HG02763 (cell line): Measurements from ENCODE around the gene FXYD3.
"Not testable (repeated sequence)": the region's sequence is repeated elsewhere in the genome, so short reads cannot be mapped to it uniquely, and the experiment has no call there.

Experiments
- ATAC-seq: cut with Tn5 transposase; IDR thresholded peaks from one replicate; pipeline ENCODE4 v1.9.1; 2021; ENCODE audit warnings: mild to moderate bottlenecking, moderate library complexity; ENCODE audit not compliant: unreplicated experiment

FXYD3 gene

DNA sequence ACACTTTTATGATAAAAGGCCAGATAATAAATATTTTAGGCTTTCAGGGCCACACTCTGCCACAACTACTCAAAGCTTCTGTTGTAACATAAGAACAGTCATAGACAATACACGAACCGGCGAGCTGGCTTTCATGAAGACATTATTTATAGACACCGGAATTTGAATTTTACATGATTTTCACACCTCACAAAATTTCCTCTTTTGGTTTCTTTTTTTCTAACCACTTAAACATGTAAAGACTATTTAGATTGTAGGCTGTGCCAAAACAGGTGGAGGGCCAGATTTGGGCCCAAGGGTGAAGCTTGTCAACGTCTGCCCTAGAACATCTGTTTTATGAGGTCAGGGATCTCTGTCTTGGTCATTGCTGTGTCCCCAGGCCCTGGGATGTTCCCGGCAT is 29.7 kb upstream of the FXYD3 start:
- no peak for ATAC-seq

DNA sequence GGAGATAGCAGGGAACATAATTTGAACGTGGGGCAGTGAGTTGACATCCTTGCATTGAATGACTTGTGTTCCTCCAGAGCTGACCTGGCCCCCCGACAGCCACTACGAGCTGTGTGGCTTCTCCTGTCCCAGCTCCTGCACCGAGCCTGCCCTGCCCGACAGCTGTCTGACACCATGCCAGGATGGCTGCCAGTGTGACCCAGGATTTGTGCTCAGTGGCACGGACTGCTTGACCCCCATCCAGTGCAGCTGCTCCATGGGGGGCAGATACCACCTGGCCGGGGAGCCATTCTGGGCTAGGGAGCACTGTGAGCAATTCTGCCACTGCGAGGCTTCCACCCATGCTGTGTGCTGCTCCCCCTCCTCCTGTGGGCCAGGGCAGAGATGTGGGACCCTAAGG is 29.2 kb upstream of the FXYD3 start:
- ATAC-seq, result no peak

DNA sequence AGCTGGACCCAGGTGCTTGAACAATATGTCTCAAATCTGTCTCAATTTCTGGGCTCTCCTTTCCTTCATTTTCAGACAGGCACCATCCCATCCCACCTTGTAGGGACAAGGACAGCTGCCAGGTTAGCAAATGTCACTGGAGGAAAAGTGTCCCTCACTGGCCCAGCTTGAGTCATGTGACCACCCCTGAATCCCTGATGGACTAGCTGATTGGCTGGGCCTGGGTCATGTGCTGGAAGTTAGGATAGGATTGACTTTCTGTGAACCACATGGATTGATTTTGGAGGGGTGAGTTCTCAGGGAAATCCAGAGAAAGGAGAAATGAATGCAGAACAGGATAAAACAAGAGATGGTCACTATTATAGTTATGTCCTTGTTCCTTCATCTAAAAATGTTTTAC is 28.2 kb upstream of the FXYD3 start:
- no peak for ATAC-seq

DNA sequence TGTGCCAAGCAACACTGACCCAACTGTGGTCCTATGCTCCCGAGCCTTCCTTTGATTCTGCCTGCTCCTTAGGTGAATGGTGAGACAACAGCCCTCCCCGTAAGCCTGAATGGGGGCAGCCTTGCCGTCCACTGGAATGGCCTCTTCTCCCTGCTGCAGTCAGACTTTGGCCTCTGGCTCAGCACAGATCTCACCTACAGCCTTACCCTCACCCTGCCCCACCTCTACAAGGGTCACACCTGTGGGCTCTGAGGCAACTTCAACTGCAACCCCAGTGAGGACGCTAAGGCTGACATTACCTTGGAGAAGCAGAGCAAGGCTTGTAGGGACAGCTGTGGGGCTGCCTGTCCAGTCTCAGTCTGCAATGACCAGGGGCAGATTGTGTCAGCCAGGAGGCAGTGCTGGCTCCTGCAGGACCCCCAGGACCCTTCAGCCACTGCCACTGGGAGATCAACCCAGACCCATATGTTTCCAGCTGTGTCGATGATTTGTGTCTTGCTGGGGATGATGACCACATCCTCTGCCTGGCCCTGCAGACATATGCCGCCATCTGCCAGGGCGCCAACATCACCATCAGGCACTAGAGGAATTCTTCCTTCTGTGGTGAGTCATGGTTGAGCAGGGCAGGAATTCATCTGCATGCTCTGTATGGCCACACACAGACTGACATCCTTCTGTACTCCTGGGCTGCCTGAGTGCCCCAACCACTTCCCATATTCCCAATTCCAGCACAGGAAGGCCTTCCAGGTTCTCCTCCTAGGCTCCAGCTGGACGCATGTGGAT is 27.3 kb upstream of the FXYD3 start:
- ATAC-seq, result no peak

DNA sequence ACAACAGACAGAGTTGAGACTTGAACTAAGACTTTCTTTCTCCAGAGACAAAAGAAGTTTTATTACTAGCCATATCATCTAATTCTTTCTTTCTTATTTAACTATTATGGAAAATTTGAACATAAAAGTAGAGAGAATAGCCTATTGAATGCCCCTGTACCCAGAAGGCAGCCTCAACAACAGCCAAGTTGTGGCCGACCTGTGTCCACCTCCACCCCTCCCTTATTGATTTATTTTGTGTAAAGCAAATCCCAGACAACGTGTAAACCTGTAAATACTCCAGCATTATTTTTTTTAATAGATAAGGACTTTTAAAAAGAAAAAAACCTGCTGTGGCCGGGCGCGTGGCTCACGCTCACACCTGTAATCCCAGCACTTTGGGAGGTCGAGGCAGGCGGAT is 26.1 kb upstream of the FXYD3 start:
- no peak for ATAC-seq

DNA sequence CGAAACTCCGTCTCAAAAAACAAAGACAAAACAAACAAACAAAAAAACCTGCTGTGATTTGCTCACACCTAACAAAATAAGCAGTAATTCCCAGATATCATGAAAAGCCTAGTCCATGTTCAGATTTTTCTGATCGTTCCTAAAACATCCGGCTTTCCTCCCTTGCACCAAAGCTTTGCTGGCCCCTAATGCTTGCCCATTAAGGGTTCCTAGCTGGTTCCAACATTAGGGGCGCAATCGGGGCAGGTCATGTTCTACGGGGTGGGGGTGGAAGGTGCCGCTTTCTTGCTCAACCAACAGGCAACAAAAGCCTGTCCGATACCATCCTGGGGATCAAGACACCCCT is 25.5 kb upstream of the FXYD3 start:
- no peak for ATAC-seq

DNA sequence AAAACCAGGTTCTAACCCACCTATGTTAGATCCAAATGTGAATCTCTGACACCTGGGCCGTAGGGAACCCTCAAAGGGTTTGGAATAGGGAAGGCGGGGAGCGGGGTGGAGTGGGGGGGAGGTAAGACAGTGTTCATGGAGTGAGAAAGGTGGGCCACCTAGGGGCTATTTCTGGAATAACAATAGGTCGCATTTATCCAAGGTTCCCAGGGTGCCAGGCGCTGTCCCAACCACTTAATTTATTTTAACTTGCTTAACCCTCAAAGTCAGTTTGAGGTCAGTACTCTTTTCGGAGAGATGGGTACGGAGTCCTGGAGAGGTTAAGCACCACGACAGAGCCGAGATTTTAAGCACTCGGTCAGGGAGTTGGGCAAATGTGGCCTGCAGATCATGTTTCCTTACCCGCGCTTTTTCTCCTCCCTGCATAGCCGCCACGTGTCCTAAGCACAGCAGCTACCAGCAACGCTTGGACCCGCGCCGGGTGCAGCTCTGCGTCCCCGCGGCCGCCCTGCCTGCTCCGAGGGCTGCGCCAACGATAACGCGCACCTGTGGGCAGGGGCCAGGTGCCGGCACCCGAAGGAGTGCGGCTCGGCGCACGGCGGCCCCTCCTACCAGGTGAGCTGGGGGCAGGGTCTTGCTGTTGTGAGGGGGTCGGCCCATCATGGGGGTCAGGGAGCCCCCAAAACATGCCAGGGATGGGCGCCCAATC is 25.0 kb upstream of the FXYD3 start:
- ATAC-seq, result no peak

DNA sequence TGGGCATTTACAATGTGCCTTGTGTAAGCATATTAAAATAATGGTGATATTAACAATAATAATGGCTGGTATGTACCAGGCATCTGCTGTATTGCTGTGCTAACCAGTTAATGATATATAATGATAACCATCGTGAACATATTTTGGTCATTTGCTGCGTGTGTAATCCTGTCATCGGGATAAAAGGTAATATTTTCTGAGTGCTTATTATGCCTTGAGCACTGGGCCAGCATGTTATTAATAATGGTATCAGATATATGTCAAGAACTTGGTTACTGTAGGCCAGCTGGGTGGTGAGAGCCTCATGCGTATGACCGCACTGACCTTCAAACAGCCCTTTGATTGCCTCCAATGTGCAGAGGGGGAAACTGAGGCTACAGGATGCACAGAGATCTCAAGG is 22.2 kb upstream of the FXYD3 start:
- no peak for ATAC-seq

DNA sequence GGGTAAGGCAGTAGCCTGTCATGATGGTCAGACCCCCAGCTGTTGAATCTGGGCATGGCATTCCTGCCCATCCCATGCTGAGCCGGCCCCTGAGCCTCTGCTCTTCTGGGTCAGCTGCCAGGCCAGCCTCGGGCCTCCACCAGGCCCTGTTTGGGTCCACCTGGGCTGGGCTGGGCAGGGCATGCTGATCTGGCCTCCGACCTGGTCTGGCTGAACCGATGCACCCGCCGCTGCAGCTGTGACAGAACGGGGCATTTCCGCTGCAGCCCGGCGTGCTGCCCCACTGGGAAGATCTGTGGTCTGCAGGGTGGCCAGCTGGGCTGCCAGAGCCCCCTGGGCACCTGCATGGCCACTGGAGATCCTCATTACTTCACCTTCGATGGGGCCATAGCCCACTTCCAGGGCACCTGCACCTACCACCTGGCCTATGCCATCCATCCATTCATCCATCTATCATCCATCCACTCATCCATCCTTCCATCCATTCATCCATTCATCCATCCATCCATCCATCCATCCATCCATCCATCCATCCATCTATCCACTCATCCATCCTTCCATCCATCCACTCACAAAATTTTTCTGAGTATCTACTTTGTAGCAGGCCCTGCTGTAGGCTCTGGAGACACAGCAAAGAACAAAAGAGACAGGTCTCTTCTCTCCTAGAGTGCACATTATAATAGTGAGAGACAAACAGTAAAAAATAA is 21.5 kb upstream of the FXYD3 start:
- ATAC-seq, result no peak

DNA sequence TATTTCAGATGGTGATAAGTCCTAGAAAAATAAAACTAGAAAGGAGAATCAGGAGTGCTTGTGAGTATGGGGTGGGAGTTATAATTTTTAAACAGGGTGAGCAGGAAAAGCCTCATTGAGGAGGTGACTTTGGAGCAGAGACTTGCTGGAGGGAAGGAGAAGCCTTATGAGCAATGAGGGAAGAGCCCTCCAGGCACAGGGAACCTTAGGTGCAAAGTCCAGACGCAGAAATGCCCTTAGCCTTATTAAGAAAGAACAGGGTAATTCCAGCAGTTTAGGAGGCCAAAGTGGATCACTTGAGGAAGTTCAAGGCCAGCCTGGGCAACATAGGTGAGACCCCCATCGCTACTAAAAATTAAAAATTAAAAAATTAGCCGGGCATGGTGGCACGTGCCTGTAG is 21.0 kb upstream of the FXYD3 start:
- ATAC-seq, result no peak

DNA sequence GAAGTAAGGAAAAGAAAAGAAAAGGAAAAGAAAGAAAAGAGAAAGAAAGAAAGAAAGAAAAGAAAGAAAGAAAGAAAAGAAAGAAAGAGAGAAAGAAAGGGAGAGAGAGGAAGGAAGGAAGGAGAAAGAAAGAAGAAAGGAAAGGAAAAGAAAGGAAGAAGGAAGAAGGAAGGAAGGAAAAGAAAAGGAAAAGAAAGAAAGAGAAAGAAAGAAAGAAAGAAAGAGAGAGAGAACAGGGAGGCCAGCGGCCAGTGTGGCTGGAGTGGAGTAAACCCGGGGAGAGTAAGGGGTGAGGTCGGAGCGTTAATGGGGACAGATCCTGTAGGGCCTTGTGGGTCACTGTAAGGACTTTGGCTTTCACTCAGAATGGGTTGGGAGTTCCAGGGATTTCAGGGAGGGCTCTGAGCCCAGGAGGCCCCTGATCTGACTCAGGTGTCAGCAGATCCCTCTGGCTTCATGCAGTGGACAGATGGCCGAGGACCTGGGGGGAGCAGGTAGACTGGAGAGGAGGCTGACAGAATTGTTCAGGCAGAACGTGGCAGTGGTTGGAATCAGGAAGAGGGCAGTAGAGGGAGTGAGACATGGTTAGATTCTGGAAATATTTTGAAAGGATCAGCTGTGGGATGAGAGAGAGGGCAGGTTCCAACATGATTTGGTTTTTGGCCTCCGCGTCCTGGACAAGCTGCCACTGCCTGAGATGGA is 19.8 kb upstream of the FXYD3 start:
- no peak for ATAC-seq

DNA sequence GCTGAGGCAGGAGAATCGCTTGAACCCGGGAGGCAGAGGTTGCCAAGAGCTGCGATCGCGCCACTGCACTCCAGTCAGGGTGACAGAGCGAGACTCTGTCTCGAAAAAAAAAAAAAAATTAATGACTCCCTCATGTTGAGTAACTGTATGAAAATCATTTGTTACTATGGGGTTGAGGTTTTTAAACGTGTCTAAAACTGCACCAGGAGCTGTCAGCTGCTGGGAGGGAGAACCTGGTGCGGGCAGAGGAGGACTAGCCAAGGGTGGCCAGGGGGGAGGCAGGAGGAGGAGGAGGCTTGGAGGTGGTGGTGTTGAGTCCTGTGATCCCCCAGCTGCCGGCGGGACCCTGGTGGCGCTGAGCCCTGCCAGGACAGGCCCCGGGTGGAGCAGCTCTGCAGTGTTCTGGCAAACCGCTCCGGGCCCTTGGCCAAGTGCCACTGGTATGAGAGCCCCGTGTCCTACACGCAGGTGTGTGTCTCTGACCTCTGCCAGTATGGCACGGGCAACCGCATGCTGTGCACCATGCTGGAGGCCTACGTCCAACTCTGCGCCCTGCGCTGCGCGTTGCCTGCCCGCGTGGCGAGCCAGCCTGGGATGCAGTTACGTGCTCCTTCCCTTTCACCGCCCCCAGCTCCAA is 17.1 kb upstream of the FXYD3 start:
- ATAC-seq, result no peak

DNA sequence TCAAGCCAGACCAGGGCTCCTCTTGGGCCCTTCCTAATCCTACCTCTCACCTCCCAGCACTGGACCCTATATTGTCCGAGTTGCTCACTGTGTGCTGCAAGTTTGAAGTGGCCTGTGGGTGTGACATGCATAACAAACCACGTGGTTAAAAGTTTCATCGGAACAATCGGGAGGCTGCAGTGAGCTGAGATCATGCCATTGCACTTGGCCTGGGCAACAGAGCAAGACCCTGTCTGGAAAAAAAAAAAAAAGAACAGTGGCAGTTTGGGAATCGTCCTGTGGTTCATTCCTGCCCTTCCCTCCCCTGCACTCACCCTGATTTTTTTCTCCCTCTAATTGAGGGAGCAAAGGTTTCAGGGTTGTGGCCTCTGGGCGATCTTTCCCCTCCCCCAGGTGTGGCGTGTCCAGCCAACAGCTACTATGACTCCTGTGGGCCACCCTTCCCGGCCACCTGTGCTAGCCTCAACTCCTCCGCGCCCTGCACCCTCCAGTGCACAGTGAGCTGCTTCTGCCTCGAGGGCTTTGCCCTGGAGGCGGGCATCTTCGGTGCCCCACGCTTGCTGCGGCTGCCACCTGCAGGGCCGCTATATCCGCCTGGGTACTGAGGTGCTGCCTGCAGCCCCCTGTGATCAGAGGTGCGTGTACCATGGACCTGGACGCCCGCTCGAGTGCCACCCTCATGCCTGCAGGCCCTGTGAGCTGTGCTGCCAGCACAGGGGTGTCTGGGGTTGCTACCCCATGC is 16.3 kb upstream of the FXYD3 start:
- no peak for ATAC-seq

DNA sequence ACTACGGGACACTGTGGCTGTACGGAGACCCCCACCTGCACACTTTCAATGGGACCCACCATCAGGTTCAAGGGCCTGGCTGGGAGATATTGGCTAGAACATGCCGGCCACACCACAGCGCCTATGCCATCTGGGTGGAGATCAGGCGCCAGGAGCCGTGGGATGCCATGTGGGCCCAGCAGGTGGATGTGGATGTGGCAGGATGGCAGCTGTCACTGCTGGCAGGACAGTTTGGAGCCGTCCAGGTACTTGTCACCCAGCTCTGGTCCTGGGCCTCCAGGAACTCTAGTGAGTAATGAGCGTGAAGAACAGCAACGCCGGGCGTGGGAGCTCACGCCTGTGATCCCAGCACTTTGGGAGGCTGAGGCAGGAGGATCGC is 15.7 kb upstream of the FXYD3 start:
- no peak for ATAC-seq

DNA sequence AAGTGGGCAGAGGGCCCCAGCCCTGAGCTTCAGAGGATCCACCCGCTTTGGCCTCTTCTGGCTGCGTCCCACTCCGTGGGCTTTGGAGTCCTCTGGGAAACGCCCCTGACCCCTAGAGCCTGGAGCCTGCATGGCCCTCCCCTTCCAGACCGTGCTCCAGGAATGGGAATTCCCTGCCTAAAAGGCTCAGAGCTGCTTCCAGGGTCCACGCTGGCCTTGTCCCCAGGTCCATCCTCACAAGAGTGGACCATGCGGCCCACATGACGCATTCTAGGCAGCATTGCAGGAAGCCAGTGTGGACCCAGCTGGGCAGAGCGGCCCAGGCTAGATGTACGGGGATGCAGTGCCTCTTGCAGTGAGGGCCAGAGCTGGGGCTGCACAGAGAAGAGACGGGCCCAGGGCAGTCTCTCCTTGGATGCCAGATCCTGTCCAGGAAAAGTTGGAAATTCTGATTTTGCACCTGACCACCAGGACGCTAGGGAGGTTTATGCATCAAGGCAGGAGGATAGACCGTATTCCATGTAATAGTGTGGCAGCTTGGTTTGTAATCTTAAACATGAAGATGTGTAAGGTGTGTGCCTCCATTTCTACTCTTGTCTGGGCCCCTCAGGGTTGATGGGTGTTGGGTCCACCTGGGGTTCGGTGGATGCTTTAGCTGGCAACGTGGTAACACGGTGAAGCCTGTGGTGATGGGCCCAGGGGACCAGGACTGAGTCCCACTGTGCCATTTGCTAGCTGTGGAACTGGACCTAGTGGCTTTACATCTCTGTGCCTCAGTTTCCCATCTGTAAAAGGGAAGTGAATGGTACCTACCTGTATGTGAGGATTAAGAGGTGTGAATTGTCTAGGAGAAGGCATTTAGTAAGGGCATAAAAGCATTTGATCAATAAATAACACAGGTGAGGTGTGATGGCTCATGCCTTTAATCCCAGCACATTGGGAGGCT is 14.8 kb upstream of the FXYD3 start:
- no peak for ATAC-seq

DNA sequence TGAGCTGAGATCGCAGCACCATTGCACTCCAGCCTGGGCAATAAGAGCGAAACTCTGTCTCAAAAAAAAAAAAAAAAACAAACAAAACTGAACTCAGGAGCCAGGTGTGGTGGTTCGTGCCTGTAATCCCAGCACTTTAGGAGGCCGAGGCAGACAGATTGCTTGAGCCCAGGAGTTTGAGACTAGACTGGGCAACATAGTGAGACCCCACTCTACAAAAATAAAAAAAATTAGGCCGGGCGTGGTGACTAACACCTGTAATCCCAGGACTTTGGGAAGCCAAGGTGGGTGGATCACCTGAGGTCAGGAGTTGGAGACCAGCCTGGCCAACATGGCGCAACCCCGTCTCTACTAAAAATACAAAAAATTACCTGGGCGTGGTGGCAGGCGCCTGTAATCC is 13.7 kb upstream of the FXYD3 start:
- ATAC-seq, result not testable (repeated sequence)

DNA sequence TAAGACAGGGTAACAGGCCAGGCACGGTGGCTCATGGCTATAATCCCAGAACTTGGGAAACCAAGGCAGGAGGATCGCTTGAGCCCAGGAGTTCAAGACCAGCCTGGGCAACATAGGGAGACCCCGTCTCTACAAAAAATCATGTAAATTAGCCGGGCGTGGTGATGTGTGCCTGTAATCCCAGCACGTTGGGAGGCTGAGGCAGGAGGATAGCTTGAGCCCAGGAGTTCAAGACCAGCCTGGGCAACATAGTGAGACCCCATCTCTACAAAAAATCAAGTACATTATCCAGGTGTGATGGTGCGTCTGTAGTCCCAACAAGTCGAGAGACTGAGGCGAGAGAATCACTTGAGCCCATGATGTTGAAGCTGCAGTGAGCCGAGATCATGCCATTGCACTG is 12.0 kb upstream of the FXYD3 start:
- not testable (repeated sequence) for ATAC-seq

DNA sequence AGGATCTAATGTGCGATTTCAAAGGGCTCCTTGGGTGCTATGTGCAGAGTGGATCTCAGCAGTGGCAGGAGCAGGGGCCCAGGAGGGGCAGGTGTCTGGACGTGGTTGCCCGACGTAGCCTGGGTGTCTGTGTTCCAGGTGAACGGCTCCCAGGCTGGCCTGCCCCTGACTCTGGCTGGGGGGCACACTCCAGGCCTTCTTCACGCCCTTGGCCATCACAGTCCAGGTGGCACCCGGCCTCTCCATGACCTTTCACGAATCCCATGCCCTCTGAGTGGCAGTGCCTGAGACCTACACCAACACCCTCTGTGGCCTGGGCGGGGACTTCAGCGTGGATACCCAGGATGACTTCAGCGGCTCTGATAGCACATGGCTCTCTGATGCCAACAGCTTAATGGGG is 11.3 kb upstream of the FXYD3 start:
- ATAC-seq, result no peak

DNA sequence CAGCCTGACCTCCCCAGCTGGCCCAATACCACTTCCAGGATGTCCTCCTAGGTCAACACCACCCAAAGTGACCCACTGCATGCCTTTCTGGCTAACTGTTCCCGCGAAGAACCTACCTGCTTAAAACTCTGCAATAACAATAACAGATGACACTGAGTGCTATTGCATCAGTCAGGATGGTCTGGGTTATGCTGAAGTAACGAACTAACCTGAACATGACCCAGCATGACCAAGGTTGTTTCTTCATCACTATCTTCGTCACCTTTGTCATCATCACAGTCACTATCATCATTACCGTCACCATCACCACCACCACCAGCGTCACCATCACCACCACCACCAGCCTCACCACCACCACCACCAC is 10.6 kb upstream of the FXYD3 start:
- ATAC-seq, result no peak
